A673 (cell line): ENCODE results near the gene GLI3.

Source experiments
- EZH2 ChIP-seq: fragments of 200-600 bp; sonication (generic); IDR thresholded peaks from 2 replicates; pipeline ENCODE4 v1.6.1; 2017; ENCODE audit warnings: borderline replicate concordance, low read depth, mild to moderate bottlenecking, mixed read lengths, antibody characterized with exemption, low read length; ENCODE audit not compliant: poor library complexity, severe bottlenecking
- TF ChIP-seq, protein P1 (sequence below): fragments of 300-800, 200-600 bp; sonication (generic); conservative IDR thresholded peaks from 2 replicates; pipeline ENCODE4 v1.5.1; 2017; ENCODE audit warnings: low read depth, mild to moderate bottlenecking, antibody characterized with exemption, low read length, moderate library complexity, mixed read lengths

- no peak for TF ChIP-seq EZH2
- TF ChIP-seq, protein P1, sequence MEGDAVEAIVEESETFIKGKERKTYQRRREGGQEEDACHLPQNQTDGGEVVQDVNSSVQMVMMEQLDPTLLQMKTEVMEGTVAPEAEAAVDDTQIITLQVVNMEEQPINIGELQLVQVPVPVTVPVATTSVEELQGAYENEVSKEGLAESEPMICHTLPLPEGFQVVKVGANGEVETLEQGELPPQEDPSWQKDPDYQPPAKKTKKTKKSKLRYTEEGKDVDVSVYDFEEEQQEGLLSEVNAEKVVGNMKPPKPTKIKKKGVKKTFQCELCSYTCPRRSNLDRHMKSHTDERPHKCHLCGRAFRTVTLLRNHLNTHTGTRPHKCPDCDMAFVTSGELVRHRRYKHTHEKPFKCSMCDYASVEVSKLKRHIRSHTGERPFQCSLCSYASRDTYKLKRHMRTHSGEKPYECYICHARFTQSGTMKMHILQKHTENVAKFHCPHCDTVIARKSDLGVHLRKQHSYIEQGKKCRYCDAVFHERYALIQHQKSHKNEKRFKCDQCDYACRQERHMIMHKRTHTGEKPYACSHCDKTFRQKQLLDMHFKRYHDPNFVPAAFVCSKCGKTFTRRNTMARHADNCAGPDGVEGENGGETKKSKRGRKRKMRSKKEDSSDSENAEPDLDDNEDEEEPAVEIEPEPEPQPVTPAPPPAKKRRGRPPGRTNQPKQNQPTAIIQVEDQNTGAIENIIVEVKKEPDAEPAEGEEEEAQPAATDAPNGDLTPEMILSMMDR = no peak
These were observed 324.0 kb downstream of the GLI3 start for GRCh38 chr7:41912851-41913567.
